ENCODE results near the gene RPL37.

- TF ChIP-seq POLR2A (IDR thresholded peaks at IDR 0.05; ENCODE audit: extremely low read depth, insufficient read length) (no peak), CTCF (IDR thresholded peaks at IDR 0.05; ENCODE audit: low read depth, low read length) (no peak), MYC (IDR thresholded peaks at IDR 0.05; ENCODE audit: low read depth, low read length) (no peak), MAX (IDR thresholded peaks at IDR 0.05; ENCODE audit: low read depth, low read length) (no peak)
Observed at GRCh38 chr5:40799258-40799657, 35.8 kb downstream of the RPL37 start.
